Smooth muscle cell (in vitro differentiated cells): Measurements from ENCODE around the gene LPIN3. TPM values are rescaled to one million over a fixed set of nuclear protein-coding genes. Genes with fewer than 3 reads are reported as not detected.

ENCODE experiments used
- DNase-seq: peaks from one replicate; lab custom pipeline; 2025; ENCODE audit not compliant: unreplicated experiment; lab: John Stamatoyannopoulos, UW
- H2AFZ ChIP-seq: fragments of 200-600 bp; sonication (generic); 2 replicates; pipeline ENCODE4 v1.6.0; 2016; ENCODE audit warnings: antibody characterized with exemption, low read depth, mild to moderate bottlenecking
- H3F3A ChIP-seq: fragments of 200-600 bp; sonication (generic); 2 replicates; pipeline ENCODE4 v1.6.0; 2017; ENCODE audit warnings: antibody characterized with exemption, low read depth
- H3K27ac ChIP-seq: fragments of 200-600 bp; sonication (generic); 2 replicates; pipeline ENCODE4 v1.5.1; 2016; ENCODE audit warnings: low read depth, mild to moderate bottlenecking
- H3K27me3 ChIP-seq: fragments of 200-600 bp; sonication (generic); 2 replicates; pipeline ENCODE4 v1.6.1; 2016; ENCODE audit warnings: low read depth, mild to moderate bottlenecking
- H3K36me3 ChIP-seq: fragments of 200-600 bp; sonication (generic); 2 replicates; pipeline ENCODE4 v1.5.1; 2016; ENCODE audit warnings: low read depth
- H3K4me1 ChIP-seq: fragments of 200-600 bp; sonication (generic); 2 replicates; pipeline ENCODE4 v1.5.1; 2016; ENCODE audit warnings: low read depth
- H3K4me2 ChIP-seq: fragments of 200-600 bp; sonication (generic); 2 replicates; pipeline ENCODE4 v1.6.0; 2016; ENCODE audit warnings: mild to moderate bottlenecking
- H3K4me3 ChIP-seq: fragments of 200-600 bp; sonication (generic); 2 replicates; pipeline ENCODE4 v1.5.1; 2016; ENCODE audit warnings: mild to moderate bottlenecking
- H3K79me2 ChIP-seq: fragments of 200-600 bp; sonication (generic); 2 replicates; pipeline ENCODE4 v1.6.0; 2016; ENCODE audit warnings: low read depth, mild to moderate bottlenecking
- H3K9ac ChIP-seq: fragments of 200-600 bp; sonication (generic); 2 replicates; pipeline ENCODE4 v1.6.0; 2016; ENCODE audit warnings: low read depth
- H3K9me3 ChIP-seq: fragments of 200-600 bp; sonication (generic); replicated peaks from 2 replicates; pipeline ENCODE4 v1.5.1; 2016; ENCODE audit warnings: low read depth
- H4K20me1 ChIP-seq: fragments of 200-600 bp; sonication (generic); 2 replicates; pipeline ENCODE4 v1.6.0; 2016; ENCODE audit warnings: low read depth
- WGBS: methylation state at CpG from one replicate; pipeline ENCODE4 v1.1.7; 2016; ENCODE audit warnings: low lambda C conversion rate; 5-methylcytosine and 5-hydroxymethylcytosine counted together
- polyA plus RNA-seq: library from polyadenylated mRNA; unstranded; fragments of >200 nt; fragmentation: Nextera tagmentation; extraction: Ambion mirVana; gene quantifications from 2 replicates; pipeline ENCODE4 v1.2.1, GENCODE V29; 2016
- total RNA-seq: library from RNA; depleted of rRNA; stranded (reverse); fragments of >200 nt; gene quantifications from 2 replicates; pipeline ENCODE4 v1.2.3, GENCODE V29; 2014
- TF ChIP-seq, protein P1 (sequence below): fragments of 200-600 bp; sonication (generic); IDR thresholded peaks from 2 replicates; pipeline ENCODE4 v1.5.1; 2017; ENCODE audit warnings: borderline replicate concordance, mild to moderate bottlenecking, antibody characterized with exemption; ENCODE audit not compliant: insufficient read depth, poor library complexity, severe bottlenecking

The LPIN3 gene
- total and polyA plus RNA-seq, 2 experiments from 2014 or later = 6.9 to 12.5 TPM

GRCh38 chr20:41390889-41391288 is 50.3 kb downstream of the LPIN3 start:
- H3K4me2 ChIP-seq = no peak overlapping the region
- no peak overlapping the region for H2AFZ ChIP-seq
- no peak for DNase-seq
- H4K20me1 ChIP-seq = no peaks in the 10 kb centered on the region
- H3K9me3 ChIP-seq = no peaks in the 10 kb centered on the region
- H3K27ac ChIP-seq = no peak overlapping the region
- H3K4me1 ChIP-seq = peaks cover 12% of the 10 kb centered on the region
- no peak overlapping the region for H3K9ac ChIP-seq
- no peaks in the 10 kb centered on the region for H3K36me3 ChIP-seq
- H3K79me2 ChIP-seq = no peaks in the 10 kb centered on the region
- no peaks in the 10 kb centered on the region for H3F3A ChIP-seq
- H3K4me3 ChIP-seq = no peak overlapping the region
- H3K27me3 ChIP-seq = no peaks in the 10 kb centered on the region
- TF ChIP-seq, protein P1, sequence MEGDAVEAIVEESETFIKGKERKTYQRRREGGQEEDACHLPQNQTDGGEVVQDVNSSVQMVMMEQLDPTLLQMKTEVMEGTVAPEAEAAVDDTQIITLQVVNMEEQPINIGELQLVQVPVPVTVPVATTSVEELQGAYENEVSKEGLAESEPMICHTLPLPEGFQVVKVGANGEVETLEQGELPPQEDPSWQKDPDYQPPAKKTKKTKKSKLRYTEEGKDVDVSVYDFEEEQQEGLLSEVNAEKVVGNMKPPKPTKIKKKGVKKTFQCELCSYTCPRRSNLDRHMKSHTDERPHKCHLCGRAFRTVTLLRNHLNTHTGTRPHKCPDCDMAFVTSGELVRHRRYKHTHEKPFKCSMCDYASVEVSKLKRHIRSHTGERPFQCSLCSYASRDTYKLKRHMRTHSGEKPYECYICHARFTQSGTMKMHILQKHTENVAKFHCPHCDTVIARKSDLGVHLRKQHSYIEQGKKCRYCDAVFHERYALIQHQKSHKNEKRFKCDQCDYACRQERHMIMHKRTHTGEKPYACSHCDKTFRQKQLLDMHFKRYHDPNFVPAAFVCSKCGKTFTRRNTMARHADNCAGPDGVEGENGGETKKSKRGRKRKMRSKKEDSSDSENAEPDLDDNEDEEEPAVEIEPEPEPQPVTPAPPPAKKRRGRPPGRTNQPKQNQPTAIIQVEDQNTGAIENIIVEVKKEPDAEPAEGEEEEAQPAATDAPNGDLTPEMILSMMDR = no peak
- WGBS = 98% methylated on average over 3 of the region's 3 CpGs

DNA sequence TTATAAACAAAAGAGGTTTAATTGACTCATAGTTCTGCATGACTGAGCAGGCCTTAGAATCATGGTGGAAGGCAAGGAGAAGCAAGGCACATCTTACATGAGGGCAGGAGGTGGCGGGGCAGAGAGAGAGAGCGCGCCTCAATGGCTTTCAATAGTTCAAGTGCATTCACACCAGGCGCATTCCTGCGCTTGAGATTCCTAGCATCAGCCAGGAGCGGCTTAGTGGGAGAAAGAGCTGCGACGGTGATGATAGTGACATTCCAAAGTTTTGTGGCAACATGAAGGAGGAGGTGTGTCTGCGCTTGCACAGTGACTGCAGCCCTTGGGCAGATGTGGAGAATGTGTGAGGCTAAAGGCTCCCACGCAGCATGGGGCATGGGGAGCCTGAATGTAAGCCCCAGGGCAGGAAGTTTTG is 51.0 kb downstream of the LPIN3 start:
- Histone ChIP-seq H3F3A (no peaks in the 10 kb centered on the region), H3K4me3 (no peak overlapping the region), H3K27ac (peak overlapping the region; percentile 10), H3K79me2 (no peaks in the 10 kb centered on the region), H3K4me1 (peaks cover 17% of the 10 kb centered on the region), H3K9me3 (no peaks in the 10 kb centered on the region), H3K9ac (no peak overlapping the region), H2AFZ (no peak overlapping the region), H3K36me3 (no peaks in the 10 kb centered on the region), H3K4me2 (no peak overlapping the region), H4K20me1 (no peaks in the 10 kb centered on the region), H3K27me3 (no peaks in the 10 kb centered on the region)
- no peak for DNase-seq
- TF ChIP-seq, protein P1 = no peak
- 45% methylated on average over 10 of the region's 10 CpGs for WGBS

GRCh38 chr20:41392295-41392694 is 51.7 kb downstream of the LPIN3 start:
- Histone ChIP-seq H3K9me3 (no peaks in the 10 kb centered on the region), H3K36me3 (no peaks in the 10 kb centered on the region), H3K9ac (no peak overlapping the region), H3K79me2 (no peaks in the 10 kb centered on the region), H3K4me2 (no peak overlapping the region), H4K20me1 (no peaks in the 10 kb centered on the region), H3F3A (no peaks in the 10 kb centered on the region), H3K27me3 (no peaks in the 10 kb centered on the region), H3K27ac (no peak overlapping the region), H3K4me3 (no peak overlapping the region), H3K4me1 (peaks cover 17% of the 10 kb centered on the region), H2AFZ (no peak overlapping the region)
- no peak for DNase-seq
- 100% methylated on average over 1 of the region's 1 CpG for WGBS
- TF ChIP-seq, protein P1 = no peak
